ENCODE data around the gene EEFSEC.
A peak's percentile ranks its signal among the peaks of the same experiment; 100 is the strongest.
"Not testable (repeated sequence)": the region's sequence is repeated elsewhere in the genome, so short reads cannot be mapped to it uniquely, and the experiment has no call there.

EEFSEC gene

GRCh38 chr3:128131897-128132646 is 21.2 kb upstream of the EEFSEC start:
- no peak overlapping the region for H3K4me3 ChIP-seq (ENCODE audit: low read length)
- no peaks in the 10 kb centered on the region for H3K36me3 ChIP-seq (ENCODE audit: control insufficient read depth, insufficient read depth, low read length)
- no peaks in the 10 kb centered on the region for H3K27me3 ChIP-seq (ENCODE audit: control insufficient read depth, insufficient read depth, low read length)
- H3K9me3 ChIP-seq (ENCODE audit: control insufficient read depth, low read length): no peaks in the 10 kb centered on the region
- no peaks in the 10 kb centered on the region for H3K4me1 ChIP-seq (ENCODE audit: control insufficient read depth, insufficient read depth, low read length)
- no peak overlapping the region for H3K9ac ChIP-seq (ENCODE audit: low read length)

GRCh38 chr3:128133273-128133883 is 19.9 kb upstream of the EEFSEC start:
- Histone ChIP-seq H3K36me3 (ENCODE audit: control insufficient read depth, insufficient read depth, low read length) (no peaks in the 10 kb centered on the region), H3K9ac (ENCODE audit: low read length) (no peak overlapping the region), H3K4me3 (ENCODE audit: low read length) (no peak overlapping the region), H3K9me3 (ENCODE audit: control insufficient read depth, low read length) (no peaks in the 10 kb centered on the region), H3K27me3 (ENCODE audit: control insufficient read depth, insufficient read depth, low read length) (no peaks in the 10 kb centered on the region), H3K4me1 (ENCODE audit: control insufficient read depth, insufficient read depth, low read length) (no peaks in the 10 kb centered on the region)

- Histone ChIP-seq H3K9me3 (ENCODE audit: control insufficient read depth, low read length) (no peaks in the 10 kb centered on the region), H3K36me3 (ENCODE audit: control insufficient read depth, insufficient read depth, low read length) (no peaks in the 10 kb centered on the region), H3K9ac (ENCODE audit: low read length) (no peak overlapping the region), H3K27me3 (ENCODE audit: control insufficient read depth, insufficient read depth, low read length) (no peaks in the 10 kb centered on the region), H3K4me1 (ENCODE audit: control insufficient read depth, insufficient read depth, low read length) (no peaks in the 10 kb centered on the region), H3K4me3 (ENCODE audit: low read length) (no peak overlapping the region)
Observed at GRCh38 chr3:128143496-128143895, 9.8 kb upstream of the EEFSEC start.

GRCh38 chr3:128144512-128145187 is 8.6 kb upstream of the EEFSEC start:
- no peaks in the 10 kb centered on the region for H3K36me3 ChIP-seq (ENCODE audit: control insufficient read depth, insufficient read depth, low read length)
- H3K9ac ChIP-seq (ENCODE audit: low read length): no peak overlapping the region
- no peaks in the 10 kb centered on the region for H3K9me3 ChIP-seq (ENCODE audit: control insufficient read depth, low read length)
- H3K4me3 ChIP-seq (ENCODE audit: low read length): no peak overlapping the region
- H3K27me3 ChIP-seq (ENCODE audit: control insufficient read depth, insufficient read depth, low read length): no peaks in the 10 kb centered on the region
- no peaks in the 10 kb centered on the region for H3K4me1 ChIP-seq (ENCODE audit: control insufficient read depth, insufficient read depth, low read length)

GRCh38 chr3:128145279-128145678 is 8.0 kb upstream of the EEFSEC start:
- H3K36me3 ChIP-seq (ENCODE audit: control insufficient read depth, insufficient read depth, low read length): no peaks in the 10 kb centered on the region
- no peaks in the 10 kb centered on the region for H3K27me3 ChIP-seq (ENCODE audit: control insufficient read depth, insufficient read depth, low read length)

GRCh38 chr3:128146201-128146600 is 7.1 kb upstream of the EEFSEC start:
- no peaks in the 10 kb centered on the region for H3K36me3 ChIP-seq (ENCODE audit: control insufficient read depth, insufficient read depth, low read length)
- no peak overlapping the region for H3K4me3 ChIP-seq (ENCODE audit: low read length)
- H3K9me3 ChIP-seq (ENCODE audit: control insufficient read depth, low read length): no peaks in the 10 kb centered on the region
- no peaks in the 10 kb centered on the region for H3K27me3 ChIP-seq (ENCODE audit: control insufficient read depth, insufficient read depth, low read length)
- no peaks in the 10 kb centered on the region for H3K4me1 ChIP-seq (ENCODE audit: control insufficient read depth, insufficient read depth, low read length)
- H3K9ac ChIP-seq (ENCODE audit: low read length): no peak overlapping the region

More at GRCh38 chr3:128145279-128145678, 8.0 kb upstream of the EEFSEC start:
- no peaks in the 10 kb centered on the region for H3K9me3 ChIP-seq (ENCODE audit: control insufficient read depth, low read length)
- no peak overlapping the region for H3K9ac ChIP-seq (ENCODE audit: low read length)
- no peaks in the 10 kb centered on the region for H3K4me1 ChIP-seq (ENCODE audit: control insufficient read depth, insufficient read depth, low read length)
- no peak overlapping the region for H3K4me3 ChIP-seq (ENCODE audit: low read length)

- Histone ChIP-seq H3K4me1 (ENCODE audit: control insufficient read depth, insufficient read depth, low read length) (peaks cover 4% of the 10 kb centered on the region), H3K36me3 (ENCODE audit: control insufficient read depth, insufficient read depth, low read length) (no peaks in the 10 kb centered on the region), H3K27me3 (ENCODE audit: control insufficient read depth, insufficient read depth, low read length) (no peaks in the 10 kb centered on the region), H3K9me3 (ENCODE audit: control insufficient read depth, low read length) (no peaks in the 10 kb centered on the region), H3K9ac (ENCODE audit: low read length) (no peak overlapping the region), H3K4me3 (ENCODE audit: low read length) (no peak overlapping the region)
Observed at GRCh38 chr3:128149650-128150049, 3.6 kb upstream of the EEFSEC start.

GRCh38 chr3:128151758-128152274 is 1.5 kb upstream of the EEFSEC start:
- Histone ChIP-seq H3K4me3 (ENCODE audit: low read length) (no peak overlapping the region), H3K4me1 (ENCODE audit: control insufficient read depth, insufficient read depth, low read length) (peaks cover 4% of the 10 kb centered on the region), H3K27me3 (ENCODE audit: control insufficient read depth, insufficient read depth, low read length) (no peaks in the 10 kb centered on the region), H3K9me3 (ENCODE audit: control insufficient read depth, low read length) (no peaks in the 10 kb centered on the region), H3K36me3 (ENCODE audit: control insufficient read depth, insufficient read depth, low read length) (no peaks in the 10 kb centered on the region), H3K9ac (ENCODE audit: low read length) (no peak overlapping the region)

GRCh38 chr3:128152419-128153155 is 694 bp upstream of the EEFSEC start:
- H3K9ac ChIP-seq (ENCODE audit: low read length): peak overlapping the region; percentile 53
- peaks cover 4% of the 10 kb centered on the region for H3K4me1 ChIP-seq (ENCODE audit: control insufficient read depth, insufficient read depth, low read length)
- H3K4me3 ChIP-seq (ENCODE audit: low read length): peak overlapping the region; percentile 56
- no peaks in the 10 kb centered on the region for H3K9me3 ChIP-seq (ENCODE audit: control insufficient read depth, low read length)
- no peaks in the 10 kb centered on the region for H3K36me3 ChIP-seq (ENCODE audit: control insufficient read depth, insufficient read depth, low read length)
- no peaks in the 10 kb centered on the region for H3K27me3 ChIP-seq (ENCODE audit: control insufficient read depth, insufficient read depth, low read length)

GRCh38 chr3:128154354-128154753 is 1.1 kb downstream of the EEFSEC start:
- Histone ChIP-seq H3K4me3 (ENCODE audit: low read length) (peak overlapping the region; percentile 60), H3K9ac (ENCODE audit: low read length) (peak overlapping the region; percentile 69)
- not testable (repeated sequence) for H3K9me3 ChIP-seq (ENCODE audit: control insufficient read depth, low read length); H3K4me1 ChIP-seq (ENCODE audit: control insufficient read depth, insufficient read depth, low read length); H3K36me3 ChIP-seq (ENCODE audit: control insufficient read depth, insufficient read depth, low read length); H3K27me3 ChIP-seq (ENCODE audit: control insufficient read depth, insufficient read depth, low read length)

- Histone ChIP-seq H3K27me3 (ENCODE audit: control insufficient read depth, insufficient read depth, low read length) (no peaks in the 10 kb centered on the region), H3K9me3 (ENCODE audit: control insufficient read depth, low read length) (no peaks in the 10 kb centered on the region), H3K9ac (ENCODE audit: low read length) (no peak overlapping the region), H3K4me1 (ENCODE audit: control insufficient read depth, insufficient read depth, low read length) (peaks cover 4% of the 10 kb centered on the region), H3K36me3 (ENCODE audit: control insufficient read depth, insufficient read depth, low read length) (no peaks in the 10 kb centered on the region), H3K4me3 (ENCODE audit: low read length) (no peak overlapping the region)
Observed at GRCh38 chr3:128155616-128156360, 2.5 kb downstream of the EEFSEC start.

All from mucosa of stomach (tissue), 1 donor.